ENCODE data around the gene MLF2. TPM values are rescaled to one million over a fixed set of nuclear protein-coding genes. Genes with fewer than 3 reads are reported as not detected.
A peak's percentile ranks its signal among the peaks of the same experiment; 100 is the strongest.

MLF2 gene
- total RNA-seq, 2 experiments from 2014 or later, result 79.7 to 87.3 TPM

DNA sequence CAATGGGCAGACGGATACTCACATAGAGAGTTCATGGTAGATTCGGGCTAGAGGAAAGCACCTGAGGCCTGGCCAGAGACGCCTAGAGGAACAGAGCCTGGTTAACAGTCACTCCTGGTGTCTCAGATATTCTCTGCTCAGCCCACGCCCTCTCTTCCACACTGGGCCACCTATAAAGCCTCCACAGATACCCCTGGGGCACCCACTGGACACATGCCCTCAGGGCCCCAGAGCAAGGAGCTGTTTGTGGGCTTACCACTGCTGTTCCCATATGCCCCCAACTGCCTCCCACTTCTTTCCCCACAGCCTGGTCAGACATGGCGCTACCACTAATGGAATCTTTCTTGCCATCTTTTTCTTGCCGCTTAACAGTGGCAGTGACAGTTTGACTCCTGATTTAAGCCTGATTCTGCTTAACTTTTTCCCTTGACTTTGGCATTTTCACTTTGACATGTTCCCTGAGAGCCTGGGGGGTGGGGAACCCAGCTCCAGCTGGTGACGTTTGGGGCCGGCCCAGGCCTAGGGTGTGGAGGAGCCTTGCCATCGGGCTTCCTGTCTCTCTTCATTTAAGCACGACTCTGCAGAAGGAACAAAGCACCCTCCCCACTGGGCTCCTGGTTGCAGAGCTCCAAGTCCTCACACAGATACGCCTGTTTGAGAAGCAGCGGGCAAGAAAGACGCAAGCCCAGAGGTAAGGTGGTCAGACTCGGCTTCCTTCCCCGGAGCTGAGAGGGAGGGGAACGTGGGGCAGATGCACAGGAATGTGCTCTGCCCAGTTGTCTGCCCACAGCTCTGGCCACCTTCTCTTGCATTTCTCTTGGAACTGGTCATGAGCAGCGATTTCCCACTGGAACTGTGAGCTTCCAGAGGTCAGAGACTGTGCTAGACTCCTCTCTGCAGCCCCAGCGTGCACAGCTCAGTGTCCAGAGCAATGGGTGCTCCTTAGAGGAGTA lies 36.3 kb upstream of the MLF2 start, which contains the start of gene CD4:
CD4 (plus strand) TSS at position 557 of the 953 bp plus-strand sequence. CDS start 10,611 bp downstream, outside the sequence.
- Histone ChIP-seq H2AFZ (ENCODE audit: low read length) (peak within 1 kb of the TSS; percentile 8; the same call in 1 of the 2 replicates), H3K4me1 (ENCODE audit: insufficient read depth, low read length, poor library complexity, severe bottlenecking) (peaks cover 24% of the 10 kb centered on the region), H3K4me3 (ENCODE audit: low read depth, low read length, poor library complexity, severe bottlenecking) (no peak within 1 kb of the TSS), H4K20me1 (ENCODE audit: insufficient read depth, low read length) (no peaks in the 10 kb centered on the region), H3K9me3 (ENCODE audit: low read length) (no peaks in the 10 kb centered on the region), H3K9me2 (ENCODE audit: insufficient read depth, low read length) (no peaks in the 10 kb centered on the region), H3K27ac (ENCODE audit: low read depth, low read length, poor library complexity, severe bottlenecking) (no peak within 1 kb of the TSS), H3K4me2 (ENCODE audit: low read length) (no peak within 1 kb of the TSS), H3K79me2 (ENCODE audit: insufficient read depth, low read depth, low read length) (no peaks in the 10 kb centered on the region), H3K36me3 (ENCODE audit: insufficient read depth, low read length) (no peaks in the 10 kb centered on the region)
- DNase-seq (ENCODE audit: low spot score), result no peak
- CTCF ChIA-PET (ENCODE audit: unreplicated experiment), result no interaction called here
- POLR2A ChIA-PET, result interaction anchor here (0.8 kb wide), 1 partner anchor 33 kb away, joined by 3 read pairs; the partner anchor contains the start of gene GPR162
- no TSS peak for BruUV-seq (replicated peaks)
- no peak for TF ChIP-seq EZH2phosphoT487 (IDR thresholded peaks at IDR 0.05; ENCODE audit: borderline replicate concordance, low read depth, low read length)
- TF ChIP-seq, protein P1, sequence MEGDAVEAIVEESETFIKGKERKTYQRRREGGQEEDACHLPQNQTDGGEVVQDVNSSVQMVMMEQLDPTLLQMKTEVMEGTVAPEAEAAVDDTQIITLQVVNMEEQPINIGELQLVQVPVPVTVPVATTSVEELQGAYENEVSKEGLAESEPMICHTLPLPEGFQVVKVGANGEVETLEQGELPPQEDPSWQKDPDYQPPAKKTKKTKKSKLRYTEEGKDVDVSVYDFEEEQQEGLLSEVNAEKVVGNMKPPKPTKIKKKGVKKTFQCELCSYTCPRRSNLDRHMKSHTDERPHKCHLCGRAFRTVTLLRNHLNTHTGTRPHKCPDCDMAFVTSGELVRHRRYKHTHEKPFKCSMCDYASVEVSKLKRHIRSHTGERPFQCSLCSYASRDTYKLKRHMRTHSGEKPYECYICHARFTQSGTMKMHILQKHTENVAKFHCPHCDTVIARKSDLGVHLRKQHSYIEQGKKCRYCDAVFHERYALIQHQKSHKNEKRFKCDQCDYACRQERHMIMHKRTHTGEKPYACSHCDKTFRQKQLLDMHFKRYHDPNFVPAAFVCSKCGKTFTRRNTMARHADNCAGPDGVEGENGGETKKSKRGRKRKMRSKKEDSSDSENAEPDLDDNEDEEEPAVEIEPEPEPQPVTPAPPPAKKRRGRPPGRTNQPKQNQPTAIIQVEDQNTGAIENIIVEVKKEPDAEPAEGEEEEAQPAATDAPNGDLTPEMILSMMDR (conservative IDR thresholded peaks at IDR 0.05; ENCODE audit: low read length), result no peak
- intact Hi-C loops (cut with micrococcal nuclease; ENCODE audit: unreplicated experiment), result no loop called here

DNA sequence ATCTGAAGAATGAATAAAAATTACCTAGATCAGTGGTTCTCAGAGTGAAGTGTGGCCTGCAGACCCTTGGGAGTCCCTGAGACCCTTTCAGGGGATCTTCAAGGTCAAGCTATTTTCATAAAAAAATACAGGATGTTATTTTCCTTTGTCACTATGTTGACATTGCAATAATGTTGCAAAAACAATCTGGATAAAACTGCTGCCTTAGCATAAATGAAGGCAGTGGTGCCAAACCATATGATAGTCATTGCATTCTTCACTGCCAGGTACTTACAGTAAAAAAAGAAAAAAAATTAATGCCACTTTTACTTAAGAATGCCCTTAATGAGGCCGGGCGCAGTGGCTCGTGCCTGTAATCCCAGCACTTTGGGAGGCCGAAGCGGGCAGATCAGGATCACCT lies 34.4 kb upstream of the MLF2 start:
- Histone ChIP-seq H3K4me2 (ENCODE audit: low read length) (no peak overlapping the region), H3K27ac (ENCODE audit: low read depth, low read length, poor library complexity, severe bottlenecking) (no peak overlapping the region), H3K9me3 (ENCODE audit: low read length) (no peaks in the 10 kb centered on the region), H3K9me2 (ENCODE audit: insufficient read depth, low read length) (no peaks in the 10 kb centered on the region), H3K36me3 (ENCODE audit: insufficient read depth, low read length) (no peaks in the 10 kb centered on the region), H3K79me2 (ENCODE audit: insufficient read depth, low read depth, low read length) (no peaks in the 10 kb centered on the region), H2AFZ (ENCODE audit: low read length) (no peak overlapping the region), H3K4me3 (ENCODE audit: low read depth, low read length, poor library complexity, severe bottlenecking) (no peak overlapping the region), H3K4me1 (ENCODE audit: insufficient read depth, low read length, poor library complexity, severe bottlenecking) (peaks cover 35% of the 10 kb centered on the region), H4K20me1 (ENCODE audit: insufficient read depth, low read length) (no peaks in the 10 kb centered on the region)
- CTCF ChIA-PET (ENCODE audit: unreplicated experiment), result interaction anchor here (1.0 kb wide), 1 partner anchor 217 kb away, joined by 3 read pairs; no protein-coding TSS in a partner anchor
- intact Hi-C loops (cut with micrococcal nuclease; ENCODE audit: unreplicated experiment), result no loop called here
- TF ChIP-seq, protein P1 (conservative IDR thresholded peaks at IDR 0.05; ENCODE audit: low read length), result no peak
- TF ChIP-seq EZH2phosphoT487 (IDR thresholded peaks at IDR 0.05; ENCODE audit: borderline replicate concordance, low read depth, low read length), result no peak
- no TSS peak for BruUV-seq (replicated peaks)
- no peak for DNase-seq (ENCODE audit: low spot score)
- POLR2A ChIA-PET, result interaction anchor here (0.7 kb wide), 1 partner anchor 80 kb away, joined by 5 read pairs; no protein-coding TSS in a partner anchor

All from OCI-LY7 (cell line).